MCF 10A (cell line): ENCODE results near the gene FHL3. TPM values are rescaled to one million over a fixed set of nuclear protein-coding genes. Genes with fewer than 3 reads are reported as not detected.

ENCODE experiments used
- BruUV-seq: library from RNA; stranded (reverse); fragments of 400-500 nt; replicated peaks from 2 replicates; lab custom pipeline; 2021; lab: Mats Ljungman, UMichigan
- CTCF ChIA-PET: fragments of 300-600 bp; sonication (Branson Sonifier 250); formaldehyde crosslinking; extraction: SDS; loops from one replicate; lab custom pipeline; 2021; ENCODE audit warnings: antibody characterized with exemption, inconsistent platforms; lab: Yijun Ruan, JAX
- POLR2A ChIA-PET: fragments of 300-600, 350-650 bp; sonication (Branson Sonifier 250); formaldehyde crosslinking; extraction: SDS; loops from one replicate; lab custom pipeline; 2020; ENCODE audit warnings: antibody characterized with exemption, inconsistent platforms; lab: Yijun Ruan, JAX
- DNase-seq: peaks from one replicate; pipeline ENCODE4 v3.0.0-alpha.2; 2018; ENCODE audit not compliant: unreplicated experiment
- H3K27ac Mint-ChIP-seq: one replicate; pipeline ENCODE4 v1.8.0; 2022; ENCODE audit warnings: mild to moderate bottlenecking, low read depth, mixed read lengths; ENCODE audit not compliant: unreplicated experiment
- H3K27me3 Mint-ChIP-seq: one replicate; pipeline ENCODE4 v1.8.0; 2022; ENCODE audit warnings: mixed read lengths; ENCODE audit not compliant: insufficient read depth, unreplicated experiment
- H3K36me3 Mint-ChIP-seq: one replicate; pipeline ENCODE4 v1.8.0; 2022; ENCODE audit warnings: mild to moderate bottlenecking, moderate library complexity, mixed read lengths; ENCODE audit not compliant: insufficient read depth, unreplicated experiment
- H3K4me1 Mint-ChIP-seq: one replicate; pipeline ENCODE4 v1.8.0; 2022; ENCODE audit warnings: mixed read lengths; ENCODE audit not compliant: insufficient read depth, unreplicated experiment
- H3K4me3 Mint-ChIP-seq: one replicate; pipeline ENCODE4 v1.8.0; 2022; ENCODE audit warnings: mild to moderate bottlenecking, moderate library complexity, mixed read lengths; ENCODE audit not compliant: unreplicated experiment
- H3K9me3 Mint-ChIP-seq: one replicate; pipeline ENCODE4 v1.8.0; 2022; ENCODE audit warnings: mixed read lengths; ENCODE audit not compliant: unreplicated experiment
- CTCF ChIP-seq: fragments of 200-600 bp; IDR thresholded peaks from one replicate; pipeline ENCODE4 v1.8.0; 2022; ENCODE audit warnings: antibody characterized with exemption, mild to moderate bottlenecking; ENCODE audit not compliant: unreplicated experiment
- intact Hi-C: fragments of 100-400 bp; cut with micrococcal nuclease; formaldehyde crosslinking; loops from 2 replicates; pipeline ENCODE4 v1.14.1; 2022
- total RNA-seq: library from RNA; stranded (reverse); gene quantifications from 2 replicates; pipeline ENCODE4 v1.2.3, GENCODE V29; 2022

The FHL3 gene
- total RNA-seq, 1 experiment from 2014 or later, result 18.8 TPM

DNA sequence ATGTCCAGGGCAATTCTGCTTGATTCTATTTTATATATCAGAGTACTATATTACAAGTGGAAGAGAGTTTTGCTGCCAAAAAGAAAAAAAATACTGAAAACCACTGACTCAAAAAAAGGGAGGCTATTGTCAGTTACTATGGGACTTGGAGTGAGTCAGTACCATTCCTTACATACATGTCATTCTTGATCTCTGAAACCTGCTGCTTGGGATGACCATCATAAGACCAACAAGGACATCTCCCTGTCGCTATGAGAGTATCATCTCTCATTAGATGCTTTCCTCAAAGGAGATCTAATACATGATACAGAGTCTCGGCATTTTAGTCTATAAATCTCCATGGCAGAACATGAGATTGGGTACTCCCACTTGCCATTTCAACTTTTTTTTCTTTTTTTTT lies 46.6 kb downstream of the FHL3 start:
- POLR2A ChIA-PET, result interaction anchor here (1.4 kb wide), 1 partner anchor 11 kb away, joined by 4 read pairs; no protein-coding TSS in a partner anchor
- no peak for DNase-seq
- no peak overlapping the region for H3K27ac Mint-ChIP-seq

DNA sequence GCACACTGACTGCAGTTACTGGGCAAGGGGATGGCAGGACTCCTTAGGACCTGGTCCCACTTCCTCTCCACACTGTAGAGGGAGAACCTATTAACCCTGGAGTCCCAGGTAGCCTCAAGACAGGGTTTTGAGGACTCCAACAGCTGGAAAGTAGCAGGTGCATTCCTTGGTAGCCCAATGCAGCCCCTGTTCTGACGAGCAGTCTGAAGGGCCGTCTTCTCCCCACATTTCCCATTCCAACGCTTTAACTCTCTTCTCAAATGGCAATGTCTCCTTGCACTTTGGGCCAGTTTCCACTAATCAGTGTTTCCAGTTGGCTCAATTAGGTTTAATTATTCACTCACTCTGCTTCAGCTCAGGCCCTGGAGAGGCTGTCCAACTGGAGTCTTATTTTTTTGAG lies 49.6 kb downstream of the FHL3 start:
- Mint-ChIP-seq H3K27ac (no peak overlapping the region), H3K4me1 (no peaks in the 10 kb centered on the region), H3K36me3 (peaks cover 51% of the 10 kb centered on the region), H3K4me3 (no peak overlapping the region), H3K9me3 (no peaks in the 10 kb centered on the region), H3K27me3 (no peaks in the 10 kb centered on the region)
- DNase-seq, result no peak
- BruUV-seq, result no TSS peak
- ChIA-PET POLR2A (interaction anchor here (0.6 to 0.7 kb wide), 2 partner anchors 10 to 69 kb away, joined by 3 read pairs; no protein-coding TSS in a partner anchor), CTCF (interaction anchor here (1.7 kb wide), 1 partner anchor 20 kb away, joined by 10 read pairs; no protein-coding TSS in a partner anchor)
- intact Hi-C loops, result no loop called here
- no peak for TF ChIP-seq CTCF

More for the DNA sequence above, 46.6 kb downstream of the FHL3 start:
- Mint-ChIP-seq H3K36me3 (peaks cover 73% of the 10 kb centered on the region), H3K9me3 (no peaks in the 10 kb centered on the region), H3K27me3 (no peaks in the 10 kb centered on the region), H3K4me3 (no peak overlapping the region), H3K4me1 (no peaks in the 10 kb centered on the region)
- no peak for TF ChIP-seq CTCF
- CTCF ChIA-PET, result interaction anchor here (0.6 to 1.3 kb wide), 3 partner anchors 21 to 504 kb away, joined by 3 read pairs; no protein-coding TSS in a partner anchor
- BruUV-seq, result no TSS peak
- intact Hi-C loops, result no loop called here

- peaks cover 39% of the 10 kb centered on the region for H3K36me3 Mint-ChIP-seq
- intact Hi-C loops, result no loop called here
- no TSS peak for BruUV-seq
- no peak overlapping the region for H3K4me3 Mint-ChIP-seq
- no peak for TF ChIP-seq CTCF
- H3K4me1 Mint-ChIP-seq, result no peaks in the 10 kb centered on the region
- no peaks in the 10 kb centered on the region for H3K27me3 Mint-ChIP-seq
- no peaks in the 10 kb centered on the region for H3K9me3 Mint-ChIP-seq
- ChIA-PET POLR2A (interaction anchor here (0.7 kb wide), 1 partner anchor 66 kb away, joined by 4 read pairs; no protein-coding TSS in a partner anchor), CTCF (interaction anchor here (0.6 to 1.7 kb wide), 2 partner anchors 12 to 21 kb away, joined by 3 to 10 read pairs; no protein-coding TSS in a partner anchor)
- no peak for DNase-seq
- H3K27ac Mint-ChIP-seq, result no peak overlapping the region
Observed at GRCh38 chr1:37954316-37954971, 50.9 kb downstream of the FHL3 start.

DNA sequence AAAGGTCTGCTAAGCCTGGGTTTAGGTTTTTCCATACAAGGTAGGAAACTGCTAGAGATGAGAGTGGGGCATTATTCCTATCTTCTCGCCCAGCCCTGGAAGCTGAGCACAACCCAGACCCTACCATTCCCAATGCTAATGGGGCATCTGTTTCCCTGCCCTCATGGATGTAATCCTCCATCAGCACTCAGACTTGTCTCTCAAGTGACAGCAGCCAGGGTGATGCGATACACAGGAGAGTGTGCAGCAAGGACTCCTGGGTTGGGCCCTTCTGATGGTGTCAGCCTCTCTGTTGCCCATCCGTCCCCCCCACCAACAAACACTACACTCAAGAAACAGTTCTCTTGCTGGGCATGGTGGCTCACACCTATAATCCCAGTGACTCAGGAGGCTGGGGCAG lies 52.6 kb downstream of the FHL3 start:
- intact Hi-C loops, result no loop called here
- Mint-ChIP-seq H3K27ac (no peak overlapping the region), H3K27me3 (no peaks in the 10 kb centered on the region), H3K4me1 (no peaks in the 10 kb centered on the region), H3K9me3 (no peaks in the 10 kb centered on the region), H3K36me3 (peaks cover 22% of the 10 kb centered on the region), H3K4me3 (no peak overlapping the region)
- ChIA-PET CTCF (interaction anchor here (0.6 kb wide), 2 partner anchors 8 to 24 kb away, joined by 3 read pairs; no protein-coding TSS in a partner anchor), POLR2A (no interaction called here)
- no peak for TF ChIP-seq CTCF
- BruUV-seq, result no TSS peak
- no peak for DNase-seq
